Smooth muscle cell (in vitro differentiated cells): ENCODE measurements around the gene TTLL3. TPM values are rescaled to one million over a fixed set of nuclear protein-coding genes. Genes with fewer than 3 reads are reported as not detected.
"Not testable (repeated sequence)": the region's sequence is repeated elsewhere in the genome, so short reads cannot be mapped to it uniquely, and the experiment has no call there.

Experiments used
- DNase-seq: peaks from one replicate; lab custom pipeline; 2025; ENCODE audit not compliant: unreplicated experiment; lab: John Stamatoyannopoulos, UW
- H2AFZ ChIP-seq: fragments of 200-600 bp; sonication (generic); 2 replicates; pipeline ENCODE4 v1.6.0; 2016; ENCODE audit warnings: antibody characterized with exemption, low read depth, mild to moderate bottlenecking
- H3F3A ChIP-seq: fragments of 200-600 bp; sonication (generic); 2 replicates; pipeline ENCODE4 v1.6.0; 2017; ENCODE audit warnings: antibody characterized with exemption, low read depth
- H3K27ac ChIP-seq: fragments of 200-600 bp; sonication (generic); 2 replicates; pipeline ENCODE4 v1.5.1; 2016; ENCODE audit warnings: low read depth, mild to moderate bottlenecking
- H3K27me3 ChIP-seq: fragments of 200-600 bp; sonication (generic); 2 replicates; pipeline ENCODE4 v1.6.1; 2016; ENCODE audit warnings: low read depth, mild to moderate bottlenecking
- H3K36me3 ChIP-seq: fragments of 200-600 bp; sonication (generic); 2 replicates; pipeline ENCODE4 v1.5.1; 2016; ENCODE audit warnings: low read depth
- H3K4me1 ChIP-seq: fragments of 200-600 bp; sonication (generic); 2 replicates; pipeline ENCODE4 v1.5.1; 2016; ENCODE audit warnings: low read depth
- H3K4me2 ChIP-seq: fragments of 200-600 bp; sonication (generic); 2 replicates; pipeline ENCODE4 v1.6.0; 2016; ENCODE audit warnings: mild to moderate bottlenecking
- H3K4me3 ChIP-seq: fragments of 200-600 bp; sonication (generic); 2 replicates; pipeline ENCODE4 v1.5.1; 2016; ENCODE audit warnings: mild to moderate bottlenecking
- H3K79me2 ChIP-seq: fragments of 200-600 bp; sonication (generic); 2 replicates; pipeline ENCODE4 v1.6.0; 2016; ENCODE audit warnings: low read depth, mild to moderate bottlenecking
- H3K9ac ChIP-seq: fragments of 200-600 bp; sonication (generic); 2 replicates; pipeline ENCODE4 v1.6.0; 2016; ENCODE audit warnings: low read depth
- H3K9me3 ChIP-seq: fragments of 200-600 bp; sonication (generic); replicated peaks from 2 replicates; pipeline ENCODE4 v1.5.1; 2016; ENCODE audit warnings: low read depth
- H4K20me1 ChIP-seq: fragments of 200-600 bp; sonication (generic); 2 replicates; pipeline ENCODE4 v1.6.0; 2016; ENCODE audit warnings: low read depth
- WGBS: methylation state at CpG from one replicate; pipeline ENCODE4 v1.1.7; 2016; ENCODE audit warnings: low lambda C conversion rate; 5-methylcytosine and 5-hydroxymethylcytosine counted together
- polyA plus RNA-seq: library from polyadenylated mRNA; unstranded; fragments of >200 nt; fragmentation: Nextera tagmentation; extraction: Ambion mirVana; gene quantifications from 2 replicates; pipeline ENCODE4 v1.2.1, GENCODE V29; 2016
- total RNA-seq: library from RNA; depleted of rRNA; stranded (reverse); fragments of >200 nt; gene quantifications from 2 replicates; pipeline ENCODE4 v1.2.3, GENCODE V29; 2014
- TF ChIP-seq, protein P1 (sequence below): fragments of 200-600 bp; sonication (generic); IDR thresholded peaks from 2 replicates; pipeline ENCODE4 v1.5.1; 2017; ENCODE audit warnings: borderline replicate concordance, mild to moderate bottlenecking, antibody characterized with exemption; ENCODE audit not compliant: insufficient read depth, poor library complexity, severe bottlenecking

The TTLL3 gene
- total and polyA plus RNA-seq, 2 experiments from 2014 or later, result 16.4 to 25.6 TPM

DNA sequence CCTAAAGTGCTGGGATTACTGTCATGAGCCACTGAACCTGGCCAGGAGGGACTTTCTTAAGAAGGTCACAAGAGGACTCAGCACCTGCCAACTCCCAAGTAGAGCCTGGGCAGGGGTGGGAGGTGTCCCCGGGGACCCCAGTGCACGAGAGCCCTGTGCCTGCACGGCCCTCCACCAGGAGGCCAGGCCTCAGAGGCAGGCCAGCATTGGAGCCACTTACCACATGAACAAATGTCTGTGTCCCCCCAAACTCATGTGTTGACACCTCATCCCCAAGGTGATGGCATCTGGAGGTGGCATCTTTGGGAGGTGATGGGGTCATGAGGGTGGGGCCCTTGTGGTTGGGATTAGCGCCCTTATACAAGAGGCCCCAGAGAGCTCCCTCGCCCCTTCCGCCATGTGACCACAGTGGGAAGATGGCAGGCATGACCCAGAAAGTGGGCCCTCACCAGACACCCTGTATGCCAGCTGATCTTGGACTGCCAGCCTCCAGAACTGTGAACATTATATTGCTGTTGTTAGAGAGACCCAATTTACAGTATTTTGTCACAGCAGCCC lies 36.9 kb downstream of the TTLL3 start:
- 93% methylated on average over 6 of the region's 6 CpGs for WGBS
- Histone ChIP-seq H2AFZ (no peak overlapping the region), H3K36me3 (no peaks in the 10 kb centered on the region)

DNA sequence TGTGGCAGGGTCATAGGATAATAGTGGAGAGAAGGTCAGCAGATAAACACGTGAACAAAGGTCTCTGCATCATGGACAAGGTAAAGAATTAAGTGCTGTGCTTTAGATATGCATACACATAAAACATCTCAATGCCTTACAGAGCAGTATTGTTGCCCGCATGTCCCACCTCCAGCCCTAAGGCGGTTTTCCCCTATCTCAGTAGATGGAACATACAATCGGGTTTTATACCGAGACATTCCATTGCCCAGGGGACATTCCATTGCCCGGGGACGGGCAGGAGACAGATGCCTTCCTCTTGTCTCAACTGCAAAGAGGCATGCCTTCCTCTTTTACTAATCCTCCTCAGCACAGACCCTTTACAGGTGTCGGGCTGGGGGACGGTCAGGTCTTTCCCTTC lies 37.8 kb downstream of the TTLL3 start:
- H3K9me3 ChIP-seq, H3K4me3 ChIP-seq, H3K36me3 ChIP-seq, H3F3A ChIP-seq, H3K4me2 ChIP-seq, H3K27me3 ChIP-seq, H3K27ac ChIP-seq, H3K79me2 ChIP-seq, H4K20me1 ChIP-seq, H3K9ac ChIP-seq, DNase-seq, H2AFZ ChIP-seq, H3K4me1 ChIP-seq: not testable (repeated sequence)
- 35% methylated on average over 9 of the region's 9 CpGs for WGBS

More for the DNA sequence above, 36.9 kb downstream of the TTLL3 start:
- H3K27ac ChIP-seq, result no peak overlapping the region
- H4K20me1 ChIP-seq, result no peaks in the 10 kb centered on the region
- H3K4me3 ChIP-seq, result no peak overlapping the region
- no peak overlapping the region for H3K9ac ChIP-seq
- DNase-seq, result no peak
- H3K27me3 ChIP-seq, result no peaks in the 10 kb centered on the region
- H3F3A ChIP-seq, result no peaks in the 10 kb centered on the region
- no peak overlapping the region for H3K4me2 ChIP-seq
- TF ChIP-seq, protein P1, sequence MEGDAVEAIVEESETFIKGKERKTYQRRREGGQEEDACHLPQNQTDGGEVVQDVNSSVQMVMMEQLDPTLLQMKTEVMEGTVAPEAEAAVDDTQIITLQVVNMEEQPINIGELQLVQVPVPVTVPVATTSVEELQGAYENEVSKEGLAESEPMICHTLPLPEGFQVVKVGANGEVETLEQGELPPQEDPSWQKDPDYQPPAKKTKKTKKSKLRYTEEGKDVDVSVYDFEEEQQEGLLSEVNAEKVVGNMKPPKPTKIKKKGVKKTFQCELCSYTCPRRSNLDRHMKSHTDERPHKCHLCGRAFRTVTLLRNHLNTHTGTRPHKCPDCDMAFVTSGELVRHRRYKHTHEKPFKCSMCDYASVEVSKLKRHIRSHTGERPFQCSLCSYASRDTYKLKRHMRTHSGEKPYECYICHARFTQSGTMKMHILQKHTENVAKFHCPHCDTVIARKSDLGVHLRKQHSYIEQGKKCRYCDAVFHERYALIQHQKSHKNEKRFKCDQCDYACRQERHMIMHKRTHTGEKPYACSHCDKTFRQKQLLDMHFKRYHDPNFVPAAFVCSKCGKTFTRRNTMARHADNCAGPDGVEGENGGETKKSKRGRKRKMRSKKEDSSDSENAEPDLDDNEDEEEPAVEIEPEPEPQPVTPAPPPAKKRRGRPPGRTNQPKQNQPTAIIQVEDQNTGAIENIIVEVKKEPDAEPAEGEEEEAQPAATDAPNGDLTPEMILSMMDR, result no peak
- H3K4me1 ChIP-seq, result no peaks in the 10 kb centered on the region
- no peaks in the 10 kb centered on the region for H3K9me3 ChIP-seq
- peaks cover 2% of the 10 kb centered on the region for H3K79me2 ChIP-seq

DNA sequence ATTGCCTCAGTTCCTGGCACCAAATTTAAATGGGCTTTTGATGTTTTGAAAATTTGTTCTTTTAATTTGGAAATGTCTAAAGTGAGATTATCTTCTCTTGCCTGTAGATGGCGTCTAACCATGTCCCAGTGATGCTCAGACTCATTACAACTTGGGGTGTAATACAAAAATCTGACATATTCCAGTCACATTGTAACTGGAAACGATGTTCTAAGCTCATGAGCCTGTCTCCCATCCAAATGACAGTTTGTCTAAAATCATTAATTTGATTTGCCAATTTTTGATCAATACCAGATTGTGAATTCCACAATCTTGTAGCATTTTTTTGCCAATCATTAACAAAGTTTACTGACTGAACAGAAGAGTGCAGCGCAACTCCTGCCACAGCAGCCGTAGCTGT lies 38.8 kb downstream of the TTLL3 start:
- H3K4me2 ChIP-seq, H3K27me3 ChIP-seq, H3F3A ChIP-seq, H3K79me2 ChIP-seq, H3K9ac ChIP-seq, H3K9me3 ChIP-seq, DNase-seq, H2AFZ ChIP-seq, H4K20me1 ChIP-seq, H3K36me3 ChIP-seq, H3K4me1 ChIP-seq, H3K4me3 ChIP-seq, H3K27ac ChIP-seq: not testable (repeated sequence)
- WGBS, result 42% methylated on average over 4 of the region's 4 CpGs
- TF ChIP-seq, protein P1, result peak; percentile 62

DNA sequence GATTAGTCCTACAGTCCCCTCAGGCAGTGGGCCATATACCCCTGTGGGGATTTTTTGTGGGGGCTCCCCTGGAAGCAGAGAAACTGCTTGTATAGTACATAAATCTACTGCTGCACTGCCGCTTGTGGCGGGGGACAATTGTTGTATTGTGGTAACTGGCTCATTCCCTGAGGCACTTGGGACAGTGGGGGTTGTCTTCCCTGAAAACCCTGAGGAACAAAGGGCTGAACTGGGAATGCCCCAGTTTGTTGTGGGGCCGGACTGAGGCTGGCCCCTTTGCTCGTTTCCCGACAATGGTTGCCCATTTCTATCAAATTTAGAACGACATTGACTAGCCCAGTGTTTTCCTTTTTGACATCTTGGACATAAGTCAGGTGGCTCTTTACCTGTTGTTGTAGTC lies 41.3 kb downstream of the TTLL3 start:
- H3K27me3 ChIP-seq, H4K20me1 ChIP-seq, H3K9ac ChIP-seq, H2AFZ ChIP-seq, H3K79me2 ChIP-seq, H3K27ac ChIP-seq, H3K9me3 ChIP-seq, H3K4me1 ChIP-seq, H3F3A ChIP-seq, H3K36me3 ChIP-seq, H3K4me2 ChIP-seq, H3K4me3 ChIP-seq, DNase-seq: not testable (repeated sequence)
- 75% methylated on average over 6 of the region's 6 CpGs for WGBS

DNA sequence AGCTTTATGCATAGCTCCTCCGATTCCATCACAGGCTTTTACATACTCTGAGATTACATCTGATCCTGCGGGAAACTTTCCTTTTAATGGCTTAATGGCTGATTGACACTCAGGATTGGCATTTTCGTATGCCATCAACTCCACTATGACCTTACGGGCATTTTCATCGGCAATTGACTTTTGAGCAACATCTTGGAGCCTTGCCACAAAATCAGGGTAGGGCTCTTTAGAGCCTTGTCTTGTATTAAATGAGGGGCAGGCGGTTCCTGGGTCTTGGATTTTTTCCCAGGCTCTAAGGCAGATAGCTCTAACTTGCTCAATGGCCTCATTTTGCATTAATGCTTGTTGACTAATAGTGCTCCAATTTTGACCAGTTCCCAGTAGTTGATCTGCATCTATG lies 41.9 kb downstream of the TTLL3 start:
- not testable (repeated sequence) for H3K27me3 ChIP-seq, H3F3A ChIP-seq, H3K4me1 ChIP-seq, H2AFZ ChIP-seq, H3K27ac ChIP-seq, H3K4me3 ChIP-seq, H3K4me2 ChIP-seq, H3K79me2 ChIP-seq, H4K20me1 ChIP-seq, H3K9me3 ChIP-seq, H3K36me3 ChIP-seq, DNase-seq, H3K9ac ChIP-seq
- 58% methylated on average over 6 of the region's 6 CpGs for WGBS
